Kidney epithelial cell (primary cell): ENCODE measurements around the gene MYL11. TPM values are rescaled to one million over a fixed set of nuclear protein-coding genes. Genes with fewer than 3 reads are reported as not detected.
"Not testable (repeated sequence)": the region's sequence is repeated elsewhere in the genome, so short reads cannot be mapped to it uniquely, and the experiment has no call there.

Experiments used
- DNase-seq: peaks from one replicate; pipeline ENCODE4 v3.0.0-alpha.2; 2010; ENCODE audit warnings: low read depth
- H3K27me3 ChIP-seq: 2 replicates; pipeline ENCODE4 v1.6.0; 2011; ENCODE audit warnings: low read length; ENCODE audit not compliant: control insufficient read depth, insufficient read depth
- H3K36me3 ChIP-seq: 2 replicates; pipeline ENCODE4 v1.5.1; 2011; ENCODE audit warnings: low read length; ENCODE audit not compliant: control insufficient read depth, insufficient read depth
- H3K4me3 ChIP-seq: 2 replicates; pipeline ENCODE4 v1.5.1; 2011; ENCODE audit warnings: low read depth, mild to moderate bottlenecking, control low read depth, low read length
- CTCF ChIP-seq: IDR thresholded peaks from 2 replicates; pipeline ENCODE4 v1.5.1; 2011; ENCODE audit warnings: mild to moderate bottlenecking, moderate library complexity, low read length, control low read depth, inconsistent platforms; ENCODE audit not compliant: insufficient read depth, poor library complexity, severe bottlenecking
- total RNA-seq: library from RNA; depleted of rRNA; stranded (reverse); fragments of >200 nt; gene quantifications from 2 replicates; pipeline ENCODE4 v1.2.3, GENCODE V29; 2015

MYL11 gene
- total RNA-seq, 1 donor from 2014 or later, result not detected

- TF ChIP-seq CTCF, result no peak
- Histone ChIP-seq H3K4me3 (no peak overlapping the region), H3K27me3 (no peaks in the 10 kb centered on the region), H3K36me3 (no peaks in the 10 kb centered on the region)
- DNase-seq, result no peak
Measured at GRCh38 chr16:30342751-30343490, 31.7 kb upstream of the MYL11 start.

DNA sequence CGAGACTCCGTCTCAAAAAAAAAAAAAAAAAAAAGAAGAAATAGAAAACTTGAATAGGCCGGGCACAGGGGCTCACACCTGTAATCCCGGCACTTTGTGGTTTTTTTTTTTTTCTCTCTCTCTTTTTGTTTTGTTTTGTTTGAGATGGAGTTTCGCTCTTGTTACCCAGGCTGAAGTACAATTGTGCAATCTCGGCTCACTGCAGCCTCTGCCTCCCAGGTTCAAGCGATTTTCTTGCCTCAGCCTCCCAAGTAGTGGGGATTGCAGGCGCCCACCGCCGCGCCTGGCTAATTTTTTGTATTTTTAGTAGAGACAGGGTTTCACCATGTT, 31.1 kb upstream of the MYL11 start:
- not testable (repeated sequence) for H3K27me3 ChIP-seq, H3K36me3 ChIP-seq, DNase-seq, H3K4me3 ChIP-seq

DNA sequence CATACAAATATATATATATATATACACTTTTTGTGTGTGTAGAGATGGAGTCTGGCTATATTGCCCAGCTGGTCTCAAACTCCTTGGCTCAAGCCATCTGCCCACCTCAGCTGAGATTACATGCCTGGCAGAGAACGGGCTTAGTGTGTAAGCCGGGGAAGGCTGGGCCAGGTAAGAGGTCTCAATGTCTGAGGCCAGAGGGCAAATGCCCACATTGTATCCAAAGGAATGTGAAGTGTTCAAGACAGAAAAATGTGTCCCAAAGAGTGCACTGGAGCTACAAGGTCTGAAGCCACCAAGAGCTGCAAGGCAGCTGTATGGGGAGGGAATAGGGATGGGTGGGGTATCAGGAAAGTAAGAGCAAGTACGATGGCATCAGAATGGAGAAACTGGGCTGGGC, 28.3 kb upstream of the MYL11 start:
- H3K36me3 ChIP-seq, result peaks cover 3% of the 10 kb centered on the region
- no peak for DNase-seq
- no peak for TF ChIP-seq CTCF
- no peaks in the 10 kb centered on the region for H3K27me3 ChIP-seq
- no peak overlapping the region for H3K4me3 ChIP-seq

DNA sequence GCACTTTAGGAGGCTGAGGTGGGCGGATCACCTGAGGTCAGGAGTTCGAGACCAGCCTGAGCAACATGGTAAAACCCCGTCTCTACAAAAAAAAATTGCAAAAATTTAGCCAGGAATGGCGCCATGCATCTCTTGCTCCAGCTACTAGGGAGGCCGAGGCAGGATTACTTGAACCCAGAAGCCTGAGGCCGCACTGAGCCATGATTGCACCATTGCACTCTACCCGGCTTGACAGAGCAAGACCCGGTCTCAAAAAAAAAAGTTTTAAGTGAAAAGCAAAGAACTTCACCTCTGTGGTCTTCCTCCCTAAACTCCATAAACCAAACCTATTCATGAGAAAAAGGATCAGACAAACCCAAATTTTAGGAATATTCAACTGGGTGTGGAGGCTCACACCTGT, 26.5 kb upstream of the MYL11 start:
- H3K36me3 ChIP-seq, result peaks cover 4% of the 10 kb centered on the region
- H3K4me3 ChIP-seq, result no peak overlapping the region
- H3K27me3 ChIP-seq, result no peaks in the 10 kb centered on the region
- DNase-seq, result no peak
- TF ChIP-seq CTCF, result no peak

GRCh38 chr16:30348929-30349328, 25.7 kb upstream of the MYL11 start:
- Histone ChIP-seq H3K36me3 (peaks cover 4% of the 10 kb centered on the region), H3K27me3 (no peaks in the 10 kb centered on the region), H3K4me3 (no peak overlapping the region)
- TF ChIP-seq CTCF, result no peak
- DNase-seq, result no peak

- DNase-seq, result no peak
- TF ChIP-seq CTCF, result no peak
- Histone ChIP-seq H3K4me3 (no peak overlapping the region), H3K36me3 (peaks cover 4% of the 10 kb centered on the region), H3K27me3 (no peaks in the 10 kb centered on the region)
Measured at GRCh38 chr16:30349675-30350074, 24.9 kb upstream of the MYL11 start.
